Common myeloid progenitor, CD34-positive (primary cell): Measurements from ENCODE around the gene PKN1.

ENCODE experiments used
- CTCF ChIA-PET: fragments of 350-600 bp; sonication (Branson Sonifier 250); formaldehyde crosslinking; loops from one replicate; lab custom pipeline; 2021; ENCODE audit warnings: antibody characterized with exemption; lab: Charles Lee
- POLR2A ChIA-PET: fragments of 350-600 bp; sonication (Branson Sonifier 250); formaldehyde crosslinking; loops from one replicate; lab custom pipeline; 2021; ENCODE audit warnings: antibody characterized with exemption; lab: Charles Lee
- DNase-seq, 3 donors: peaks; one replicate each; pipeline versions ENCODE4 v3.0.0 to v3.0.0-alpha.2; 2013
- H3K27ac ChIP-seq, 2 experiments: 1 replicate in 1 of 2; 2 replicates in 1 of 2; pipeline ENCODE4 v1.7.0; 2013; ENCODE audit warnings: inconsistent platforms in 2 of 2, low read length in 2 of 2, mild to moderate bottlenecking in 2 of 2, low read depth in 1 of 2, moderate library complexity in 1 of 2; ENCODE audit not compliant: severe bottlenecking in 2 of 2, insufficient read depth in 1 of 2, poor library complexity in 1 of 2
- H3K27me3 ChIP-seq, 5 experiments: replicated peaks in 2 of 5; 1 replicate in 3 of 5; 2 replicates in 2 of 5; pipeline versions ENCODE4 v1.6.1 to v1.7.0; 2013; ENCODE audit warnings: low read length in 4 of 5, mild to moderate bottlenecking in 2 of 5, moderate library complexity in 2 of 5, inconsistent platforms in 1 of 5; ENCODE audit not compliant: insufficient read depth in 5 of 5, control insufficient read depth in 4 of 5
- H3K36me3 ChIP-seq, 4 experiments: 1 replicate in 2 of 4; 2 replicates in 2 of 4; pipeline versions ENCODE4 v1.6.1 to v1.7.0; 2013; ENCODE audit warnings: low read length in 3 of 4, control low read depth in 1 of 4, mild to moderate bottlenecking in 1 of 4; ENCODE audit not compliant: control insufficient read depth in 4 of 4, insufficient read depth in 4 of 4
- H3K4me1 ChIP-seq, 4 experiments: 1 replicate in 3 of 4; 2 replicates in 1 of 4; pipeline versions ENCODE4 v1.6.1 to v1.7.1; 2013; ENCODE audit warnings: low read length in 3 of 4, mild to moderate bottlenecking in 3 of 4, control low read depth in 1 of 4, inconsistent platforms in 1 of 4, moderate library complexity in 1 of 4; ENCODE audit not compliant: control insufficient read depth in 4 of 4, insufficient read depth in 4 of 4; ENCODE audit errors: control extremely low read depth in 1 of 4
- H3K4me3 ChIP-seq, 7 experiments: 1 replicate in 4 of 7; 2 replicates in 3 of 7; pipeline versions ENCODE4 v1.5.1 to v1.7.0; 2013; ENCODE audit warnings: mild to moderate bottlenecking in 7 of 7, low read length in 6 of 7, moderate library complexity in 6 of 7, inconsistent platforms in 2 of 7, low read depth in 2 of 7, control low read depth in 1 of 7; ENCODE audit not compliant: insufficient read depth in 4 of 7, control insufficient read depth in 1 of 7; ENCODE audit errors: extremely low read depth in 1 of 7
- H3K9me3 ChIP-seq, 5 experiments: 1 replicate in 4 of 5; 2 replicates in 1 of 5; pipeline versions ENCODE4 v1.6.1 to v1.7.1; 2013; ENCODE audit warnings: low read length in 4 of 5, mild to moderate bottlenecking in 2 of 5, inconsistent platforms in 1 of 5, low read depth in 1 of 5, moderate library complexity in 1 of 5; ENCODE audit not compliant: control insufficient read depth in 4 of 5, insufficient read depth in 2 of 5; ENCODE audit errors: control extremely low read depth in 1 of 5
- WGBS: methylation state at CpG from one replicate; pipeline ENCODE4 v1.1.5; 2013; ENCODE audit not compliant: insufficient coverage; 5-methylcytosine and 5-hydroxymethylcytosine counted together

Gene PKN1

GRCh38 chr19:14405758-14406644 lies 27.1 kb upstream of the PKN1 start:
- DNase-seq: peak; percentile 90 to 94 (median 94)
- Histone ChIP-seq H3K4me3 (peak overlapping the region in 2 of 7 experiments; percentile 19 to 33), H3K9me3 (no peaks in the 10 kb centered on the region), H3K4me1 (peaks cover 0 to 7% (median 2%) of the 10 kb centered on the region in 4 experiments), H3K36me3 (peaks cover 19 to 91% (median 73%) of the 10 kb centered on the region in 4 experiments), H3K27me3 (no peaks in the 10 kb centered on the region), H3K27ac (peak overlapping the region in 1 of 2 experiments; percentile 34)
- 33% methylated on average over 43 of the region's 61 CpGs for WGBS
- POLR2A ChIA-PET: interaction anchor here (0.6 to 2.3 kb wide), 13 partner anchors 9 to 544 kb away, joined by 3 to 7 read pairs (median 6); partner anchors contain the start of genes ADGRE5 and ASF1B
- CTCF ChIA-PET: interaction anchor here (0.9 to 2.9 kb wide), 18 partner anchors 9 to 269 kb away, joined by 3 to 19 read pairs (median 3); partner anchors contain the start of gene ADGRE5

- peaks cover 0 to 7% (median 2%) of the 10 kb centered on the region in 4 experiments for H3K4me1 ChIP-seq
- H3K27ac ChIP-seq: peak overlapping the region in 1 of 2 experiments; percentile 34
- ChIA-PET POLR2A (interaction anchor here (0.6 to 2.3 kb wide), 6 partner anchors 11 to 45 kb away, joined by 4 to 6 read pairs (median 6); no protein-coding TSS in a partner anchor), CTCF (interaction anchor here (0.9 to 2.9 kb wide), 17 partner anchors 9 to 269 kb away, joined by 3 to 19 read pairs (median 4); partner anchors contain the start of gene ADGRE5)
- H3K9me3 ChIP-seq: no peaks in the 10 kb centered on the region
- WGBS: 95% methylated on average over 21 of the region's 27 CpGs
- H3K36me3 ChIP-seq: peaks cover 19 to 91% (median 73%) of the 10 kb centered on the region in 4 experiments
- no peak overlapping the region for H3K4me3 ChIP-seq
- H3K27me3 ChIP-seq: no peaks in the 10 kb centered on the region
- DNase-seq: no peak
These were observed 26.3 kb upstream of the PKN1 start for GRCh38 chr19:14406645-14407401.

- Histone ChIP-seq H3K27me3 (no peaks in the 10 kb centered on the region), H3K9me3 (no peaks in the 10 kb centered on the region), H3K4me3 (no peak overlapping the region), H3K27ac (no peak overlapping the region), H3K4me1 (peaks cover 0 to 7% (median 2%) of the 10 kb centered on the region in 4 experiments), H3K36me3 (peaks cover 23 to 92% (median 74%) of the 10 kb centered on the region in 4 experiments)
- DNase-seq: peak in 1 of 3 donors; percentile 36
- CTCF ChIA-PET: interaction anchor here (1.0 to 2.9 kb wide), 8 partner anchors 8 to 271 kb away, joined by 3 to 19 read pairs (median 4); partner anchors contain the start of gene ASF1B
- POLR2A ChIA-PET: interaction anchor here (0.6 to 1.4 kb wide), 5 partner anchors 28 to 607 kb away, joined by 3 to 6 read pairs (median 5); no protein-coding TSS in a partner anchor
- WGBS: 92% methylated on average over 16 of the region's 20 CpGs
These were observed 25.3 kb upstream of the PKN1 start for GRCh38 chr19:14407605-14408484.

GRCh38 chr19:14408491-14409145 lies 24.5 kb upstream of the PKN1 start:
- POLR2A ChIA-PET: interaction anchor here (0.6 kb wide), 2 partner anchors 262 to 608 kb away, joined by 3 to 5 read pairs; no protein-coding TSS in a partner anchor
- Histone ChIP-seq H3K9me3 (no peaks in the 10 kb centered on the region), H3K27me3 (no peaks in the 10 kb centered on the region), H3K4me3 (no peak overlapping the region), H3K27ac (no peak overlapping the region), H3K36me3 (peaks cover 23 to 92% (median 74%) of the 10 kb centered on the region in 4 experiments), H3K4me1 (peaks cover 0 to 7% (median 2%) of the 10 kb centered on the region in 4 experiments)
- 91% methylated on average over 14 of the region's 20 CpGs for WGBS
- DNase-seq: no peak
- CTCF ChIA-PET: interaction anchor here (1.0 to 1.2 kb wide), 3 partner anchors 47 to 272 kb away, joined by 3 to 4 read pairs (median 3); partner anchors contain the start of gene ASF1B

- 94% methylated on average over 38 of the region's 38 CpGs for WGBS
- POLR2A ChIA-PET: interaction anchor here (0.6 kb wide), 1 partner anchor 89 kb away, joined by 4 read pairs; no protein-coding TSS in a partner anchor
These were observed 23.7 kb upstream of the PKN1 start for GRCh38 chr19:14409146-14410023.

More at GRCh38 chr19:14409146-14410023, 23.7 kb upstream of the PKN1 start:
- H3K27ac ChIP-seq: no peak overlapping the region
- peaks cover 0 to 7% (median 2%) of the 10 kb centered on the region in 4 experiments for H3K4me1 ChIP-seq
- no peaks in the 10 kb centered on the region for H3K9me3 ChIP-seq
- no peak overlapping the region for H3K4me3 ChIP-seq
- no peaks in the 10 kb centered on the region for H3K27me3 ChIP-seq
- CTCF ChIA-PET: no interaction called here
- H3K36me3 ChIP-seq: peaks cover 23 to 90% (median 71%) of the 10 kb centered on the region in 4 experiments
- DNase-seq: peak in 1 of 3 donors; percentile 35
